C1 segment of cervical spinal cord (tissue), 14 donors: Measurements from ENCODE around the gene RPS6KA1.
"Not testable (repeated sequence)": the region's sequence is repeated elsewhere in the genome, so short reads cannot be mapped to it uniquely, and the experiment has no call there.

ENCODE experiments used
- DNase-seq, 14 donors: peaks; one replicate each; lab custom pipeline; 2025; lab: John Stamatoyannopoulos, UW

Gene RPS6KA1

DNA sequence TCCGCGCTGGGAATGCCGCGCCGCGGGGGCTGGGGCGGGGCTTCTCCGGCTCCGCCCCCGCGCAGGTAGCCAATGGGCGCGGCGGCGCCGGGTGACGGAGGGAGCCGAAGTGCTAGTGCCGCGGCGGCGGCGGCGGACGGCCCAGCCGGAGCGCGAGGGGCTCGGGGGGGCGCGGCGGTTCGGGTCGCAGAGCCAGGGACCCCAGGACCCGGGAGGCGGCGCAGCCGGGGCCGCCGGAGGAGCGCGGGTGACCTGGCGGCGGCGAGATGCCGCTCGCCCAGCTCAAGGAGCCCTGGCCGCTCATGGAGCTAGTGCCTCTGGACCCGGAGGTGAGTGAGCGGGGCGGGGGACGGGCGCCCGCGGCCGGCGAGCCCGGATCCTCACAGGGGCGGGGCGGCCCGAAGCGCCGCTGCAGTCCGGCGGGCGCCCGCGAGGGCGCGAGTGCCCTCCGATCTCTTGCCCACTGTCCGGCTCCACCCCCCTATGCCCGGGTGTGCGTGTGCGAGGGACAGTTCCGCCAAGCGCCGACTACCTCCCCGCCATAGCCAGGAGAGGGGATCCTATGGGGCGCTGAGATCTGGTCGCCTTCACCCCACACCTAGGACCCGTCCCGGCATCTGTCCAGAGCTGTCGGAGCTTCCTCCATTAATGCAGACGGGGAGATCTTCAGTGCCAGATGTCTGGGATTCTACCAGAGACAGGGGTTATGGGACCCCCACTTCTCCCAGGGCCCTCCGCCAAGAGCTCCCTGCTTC lies at the start of gene RPS6KA1:
Gene RPS6KA1 (plus strand): TSS at position 107 of the 755 bp plus-strand sequence. CDS start 160 bp downstream, at position 267.
- DNase-seq: peak in 9 of 14 donors; percentile 21 to 61 (median 37)

DNA sequence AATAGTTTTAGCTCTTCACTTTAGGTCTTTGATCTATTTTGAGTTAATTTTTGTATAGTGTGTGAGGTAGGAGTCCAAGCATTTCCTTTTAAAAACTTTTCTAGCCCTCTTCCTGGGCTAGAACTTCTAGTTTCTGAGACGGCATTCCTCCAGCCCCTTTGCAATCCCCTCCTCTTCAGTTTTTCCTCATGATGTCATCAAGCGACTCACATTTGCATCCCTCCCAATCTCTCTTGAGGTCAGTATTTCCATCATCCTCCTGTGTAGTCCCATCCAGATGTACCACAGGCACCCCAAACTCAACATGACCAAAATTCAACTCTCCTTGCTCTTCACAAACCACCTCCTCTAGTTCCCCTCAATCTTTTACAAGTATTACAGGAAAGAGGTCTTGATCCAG lies 46.6 kb upstream of the RPS6KA1 start:
- DNase-seq: no peak

- DNase-seq: no peak
Observed at GRCh38 chr1:26483980-26484379, 45.6 kb upstream of the RPS6KA1 start.

- no peak for DNase-seq
Observed at GRCh38 chr1:26490155-26490554, 39.4 kb upstream of the RPS6KA1 start.

DNA sequence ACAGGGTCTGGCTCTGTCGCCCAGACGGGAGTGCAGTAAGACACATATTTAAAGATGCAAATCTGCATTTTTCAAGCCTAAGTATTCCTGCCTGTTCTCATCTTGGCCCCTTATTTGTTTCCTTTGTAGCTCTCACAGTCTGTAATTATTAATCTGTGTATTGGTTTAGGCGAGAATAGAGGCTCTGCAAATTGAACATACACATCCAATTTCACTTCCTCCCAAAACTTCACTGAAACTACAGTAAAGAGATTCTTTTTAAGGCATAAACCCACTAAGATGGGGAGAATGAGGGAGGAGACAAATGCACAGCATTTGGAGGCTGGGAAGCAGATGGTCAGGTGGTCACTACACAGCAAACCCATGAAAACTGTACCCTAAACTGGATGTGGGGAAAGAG lies 36.3 kb upstream of the RPS6KA1 start:
- no peak for DNase-seq

DNA sequence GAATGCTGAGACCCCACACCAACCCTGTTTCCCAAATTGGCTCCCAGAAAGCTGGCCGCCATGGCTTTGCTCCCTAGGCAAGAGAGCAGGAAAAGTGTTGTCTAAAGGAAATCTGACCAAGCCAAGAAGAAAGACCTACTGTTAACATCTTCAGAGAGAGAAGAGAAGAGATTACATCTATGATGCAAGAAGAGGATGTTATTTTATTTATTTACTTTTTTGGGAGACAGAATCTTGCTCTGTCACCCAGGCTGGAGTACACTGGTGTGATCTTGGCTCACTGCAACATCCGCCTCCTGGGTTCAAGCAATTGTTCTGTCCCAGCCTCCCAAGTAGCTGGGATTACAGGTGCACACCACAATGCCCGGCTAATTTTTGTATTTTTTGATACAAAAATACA lies 35.6 kb upstream of the RPS6KA1 start:
- DNase-seq: no peak

- peak in 2 of 14 donors; percentile 3 for DNase-seq
Observed at GRCh38 chr1:26496861-26497260, 32.7 kb upstream of the RPS6KA1 start.

GRCh38 chr1:26498894-26499293 lies 30.7 kb upstream of the RPS6KA1 start:
- DNase-seq: no peak

- DNase-seq: peak; percentile 23 to 93 (median 82)
Observed at GRCh38 chr1:26500488-26501175, 28.9 kb upstream of the RPS6KA1 start.

DNA sequence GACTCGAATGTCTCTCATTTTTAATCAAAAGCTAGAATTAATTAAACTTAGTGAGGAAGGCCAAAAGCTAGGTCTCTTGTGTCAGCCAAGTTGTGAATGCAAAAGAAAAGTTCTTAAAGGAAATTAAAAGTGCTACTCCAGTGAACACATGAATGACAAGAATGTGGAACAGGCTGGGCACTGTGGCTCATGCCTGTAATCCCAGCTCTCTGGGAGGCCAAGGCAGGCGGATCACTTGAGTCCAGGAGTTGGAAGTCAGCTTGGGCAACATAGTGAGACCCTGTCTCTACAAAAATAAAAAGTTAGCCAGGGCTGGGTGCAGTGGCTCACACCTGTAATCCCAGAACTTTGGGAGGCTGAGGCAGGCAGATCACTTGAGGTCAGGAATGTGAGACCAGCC lies 18.9 kb upstream of the RPS6KA1 start:
- not testable (repeated sequence) for DNase-seq

GRCh38 chr1:26515836-26516235 lies 13.7 kb upstream of the RPS6KA1 start:
- not testable (repeated sequence) for DNase-seq

DNA sequence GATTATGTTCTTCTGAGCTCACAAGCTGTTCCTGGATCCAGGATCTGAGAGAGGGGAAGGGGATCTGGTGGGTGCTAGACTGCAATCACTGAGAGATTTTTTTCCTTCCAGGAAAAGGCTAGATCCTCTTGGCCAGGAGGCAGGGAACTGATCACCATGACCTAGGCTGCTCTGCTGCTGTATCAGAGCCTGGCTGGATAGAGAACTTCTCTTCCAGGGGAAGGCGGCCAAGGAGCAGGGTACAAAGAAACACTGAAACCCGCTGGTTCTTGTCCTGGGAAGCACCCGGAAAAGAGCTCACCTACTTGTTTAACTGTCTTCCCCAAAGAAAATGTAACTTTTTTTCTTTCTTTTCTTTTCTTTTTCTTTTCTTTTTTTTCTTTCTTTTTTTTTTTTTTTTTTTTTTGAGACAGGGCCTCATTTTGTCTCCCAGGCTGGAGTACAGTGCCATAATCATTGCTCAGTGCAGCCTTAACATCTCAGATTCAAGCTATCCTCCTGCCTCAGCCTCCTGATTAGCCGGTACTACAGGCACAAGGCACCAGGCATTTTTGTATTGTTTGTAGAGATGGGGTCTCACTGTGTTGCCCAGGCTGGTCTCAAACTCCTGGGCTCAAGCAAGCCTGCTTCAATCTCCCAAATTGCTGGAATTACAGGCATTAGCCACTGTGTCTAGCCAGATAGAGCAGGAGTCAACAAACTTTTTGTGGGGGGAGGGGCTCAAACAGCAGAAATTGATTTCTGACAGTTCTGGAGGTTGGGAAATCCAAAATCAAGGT lies 12.4 kb upstream of the RPS6KA1 start:
- DNase-seq: no peak

- no peak for DNase-seq
Observed at GRCh38 chr1:26517766-26518049, 11.9 kb upstream of the RPS6KA1 start.

- no peak for DNase-seq
Observed at GRCh38 chr1:26518355-26518754, 11.2 kb upstream of the RPS6KA1 start.

- DNase-seq: no peak
Observed at GRCh38 chr1:26520339-26520738, 9.2 kb upstream of the RPS6KA1 start.

- DNase-seq: no peak
Observed at GRCh38 chr1:26521669-26522030, 7.9 kb upstream of the RPS6KA1 start.

DNA sequence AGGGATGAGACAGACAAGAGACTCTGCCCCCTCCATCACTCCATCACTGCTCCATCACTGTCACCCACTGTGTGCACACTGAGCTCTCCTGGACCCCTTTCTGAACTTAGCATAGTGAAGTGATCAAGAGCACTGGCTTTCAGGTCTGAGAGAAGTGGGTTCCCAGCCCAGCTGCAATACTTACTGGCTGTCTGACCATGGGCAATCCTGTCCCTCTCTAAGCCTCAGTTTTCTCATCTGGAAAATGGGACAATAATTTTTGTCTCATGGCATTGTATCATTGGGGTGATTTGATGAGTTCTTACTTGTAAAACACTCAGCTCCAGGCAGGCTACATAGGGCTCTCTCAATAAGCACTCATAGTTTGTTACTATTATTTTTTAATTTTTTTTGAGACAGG lies 7.5 kb upstream of the RPS6KA1 start:
- no peak for DNase-seq

GRCh38 chr1:26524181-26524580 lies 5.4 kb upstream of the RPS6KA1 start:
- DNase-seq: no peak

DNA sequence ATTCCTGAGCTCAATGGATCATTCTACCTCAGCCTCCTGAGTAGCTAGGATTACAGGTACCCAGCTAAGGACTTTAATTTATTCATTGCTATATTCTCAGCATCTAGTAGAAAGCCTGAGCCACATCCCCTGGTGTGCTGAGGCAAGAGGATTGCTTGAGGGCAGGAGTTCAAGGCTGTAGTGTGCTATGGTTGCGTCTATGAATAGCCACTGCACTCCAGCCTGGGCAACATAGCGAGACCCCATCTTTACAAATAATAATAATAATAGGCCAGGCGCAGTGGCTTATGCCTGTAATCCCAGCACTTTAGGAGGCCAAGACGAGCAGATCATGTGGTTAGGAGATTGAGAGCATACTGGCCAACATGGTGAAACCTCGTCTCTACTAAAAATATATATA lies 3.3 kb upstream of the RPS6KA1 start:
- no peak for DNase-seq

DNA sequence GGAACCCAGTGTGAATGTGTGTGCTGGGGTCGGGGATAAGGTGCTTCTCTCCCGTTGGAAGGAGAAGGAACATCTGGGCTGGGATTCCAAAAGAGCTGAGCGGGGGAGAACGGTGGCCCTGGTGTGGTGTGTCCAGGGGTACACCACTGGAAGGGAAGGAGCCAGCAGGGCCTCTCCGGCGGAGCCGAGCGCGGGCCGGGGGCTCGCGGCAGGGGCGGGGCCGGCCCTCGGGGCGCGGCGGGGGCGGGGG lies 231 bp upstream of the RPS6KA1 start:
- DNase-seq: peak in 1 of 14 donors; percentile 50

DNA sequence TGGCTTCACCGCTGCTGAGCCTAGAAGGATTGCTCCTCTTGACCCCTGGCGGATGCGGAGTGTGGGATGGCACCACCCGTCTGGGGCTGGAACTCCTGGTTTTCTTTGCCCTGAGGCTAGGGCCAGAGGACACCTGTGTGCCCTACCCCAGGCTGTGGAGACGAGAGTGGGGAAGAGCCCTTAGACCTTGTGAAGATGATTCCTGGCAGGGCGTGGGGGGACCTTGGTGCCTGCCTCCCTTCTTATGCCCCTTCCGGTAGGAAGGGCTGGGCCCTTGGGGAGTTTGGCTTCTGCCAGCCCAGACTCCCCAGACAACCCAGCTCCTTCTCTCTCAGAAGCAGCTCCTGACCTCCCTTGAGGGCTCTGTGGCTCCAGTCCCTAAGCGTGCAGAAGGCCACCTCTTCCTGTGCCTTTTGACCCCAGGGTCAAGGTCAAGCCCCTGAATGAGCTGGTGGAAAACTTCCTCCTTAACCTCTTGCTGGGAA lies 891 bp downstream of the RPS6KA1 start:
- no peak for DNase-seq

GRCh38 chr1:26530895-26531598 lies 1.5 kb downstream of the RPS6KA1 start:
- peak in 1 of 14 donors; percentile 50 for DNase-seq
